ENCODE results near the gene SSBP3.
"Not testable (repeated sequence)": the region's sequence is repeated elsewhere in the genome, so short reads cannot be mapped to it uniquely, and the experiment has no call there.

SSBP3 gene

DNA sequence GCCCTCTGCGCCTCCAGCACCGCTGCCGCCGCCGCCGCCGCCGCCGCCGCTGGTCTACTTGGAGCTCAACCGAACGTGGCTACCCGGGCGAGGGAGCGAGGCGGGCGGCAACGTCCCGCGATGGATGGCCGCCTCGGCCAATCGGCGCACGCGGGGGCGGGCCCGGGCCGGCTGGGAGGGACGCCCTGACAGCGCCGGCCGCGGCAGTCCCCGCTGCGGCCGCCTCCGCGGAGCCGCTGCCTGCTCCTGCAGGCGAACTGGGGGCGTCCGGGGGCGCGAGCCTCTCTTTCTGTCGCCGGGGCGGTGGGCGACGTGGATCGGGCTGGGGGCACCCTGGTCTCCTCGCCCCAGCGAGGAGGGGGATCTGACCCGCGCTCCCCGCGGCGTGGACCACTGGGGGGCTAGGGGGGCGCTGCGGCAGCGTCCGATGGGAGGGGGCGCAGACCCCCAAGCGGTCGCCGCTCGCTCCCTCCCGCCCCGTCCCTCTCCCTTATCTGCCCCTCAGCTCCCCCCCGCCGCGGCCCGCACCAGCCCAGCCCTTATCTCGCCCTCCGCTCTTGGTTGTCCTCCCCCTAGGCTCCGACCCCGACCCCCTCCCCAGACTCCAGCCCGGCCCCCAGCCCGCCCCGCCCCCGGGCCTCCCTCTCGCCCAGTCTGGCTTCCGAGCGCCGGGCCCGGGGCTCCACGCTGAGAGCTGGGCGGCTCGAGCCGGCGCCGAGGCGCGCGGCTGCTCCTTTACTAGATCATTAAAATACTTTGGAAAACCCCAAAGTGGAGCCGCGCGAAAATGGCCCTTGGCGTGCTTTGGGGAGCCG is at the start of gene SSBP3:
Gene SSBP3, minus strand, starts transcription at position 56 of the 815 bp plus-strand sequence.
- peak; percentile 94 for DNase-seq (ENCODE audit: low spot score)

DNA sequence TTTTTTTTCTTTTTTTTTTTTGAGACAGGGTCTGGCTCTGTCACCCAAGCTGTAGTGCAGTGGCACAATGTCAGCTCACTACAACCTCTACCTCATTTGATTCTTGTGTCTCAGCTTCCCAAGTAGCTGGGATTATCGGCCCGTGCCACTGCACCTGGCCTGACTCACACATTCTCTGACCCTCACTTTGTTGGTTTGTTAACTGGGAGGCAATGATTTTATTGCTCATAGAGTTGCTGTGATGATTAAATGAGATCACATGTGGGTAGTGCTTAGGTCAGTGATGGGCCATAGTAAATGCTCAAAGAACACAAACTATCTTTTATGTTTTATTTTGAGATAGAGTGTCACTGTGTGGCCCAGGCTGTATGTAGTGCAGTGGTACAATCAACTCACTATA is 47.3 kb upstream of the SSBP3 start:
- DNase-seq (ENCODE audit: low spot score), result no peak

DNA sequence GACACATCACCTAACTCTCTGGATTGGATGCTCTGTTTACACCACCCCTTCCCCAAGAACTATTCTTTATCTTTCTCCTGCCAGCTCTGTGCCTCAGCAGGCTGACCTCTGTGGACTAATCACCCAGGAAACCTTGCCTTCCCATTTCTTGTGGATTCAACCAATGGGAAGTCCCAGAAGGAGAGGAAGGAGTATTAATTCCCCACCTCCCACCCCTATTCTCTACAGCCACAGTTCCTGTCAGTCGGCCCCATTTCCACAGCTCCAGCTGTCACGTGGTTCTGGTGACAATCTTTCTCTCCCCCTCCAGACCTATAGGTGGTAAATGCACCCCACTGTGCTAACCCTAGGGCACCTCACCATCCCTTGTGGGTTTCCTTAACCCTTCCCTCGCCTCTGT is 46.8 kb upstream of the SSBP3 start:
- no peak for DNase-seq (ENCODE audit: low spot score)

GRCh38 chr1:54449431-54449830 is 43.2 kb upstream of the SSBP3 start:
- not testable (repeated sequence) for DNase-seq (ENCODE audit: low spot score)

DNA sequence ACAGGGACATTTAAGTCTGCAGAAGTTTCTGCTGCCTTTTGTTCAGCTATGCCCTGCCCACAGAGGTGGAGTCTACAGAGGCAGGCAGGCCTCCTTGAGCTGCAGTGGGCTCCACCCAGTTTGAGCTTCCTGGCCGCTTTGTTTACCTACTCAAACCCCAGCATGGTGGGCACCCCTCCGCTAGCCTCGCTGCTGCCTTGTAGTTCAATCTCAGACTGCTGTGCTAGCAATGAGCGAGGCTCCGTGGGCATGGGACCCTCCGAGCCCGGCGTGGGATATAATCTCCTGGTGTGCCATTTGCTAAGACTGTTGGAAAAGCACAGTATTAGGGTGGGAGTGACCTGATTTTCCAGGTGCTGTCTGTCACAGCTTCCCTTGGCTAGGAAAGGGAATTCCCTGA is 42.6 kb upstream of the SSBP3 start:
- DNase-seq (ENCODE audit: low spot score), result not testable (repeated sequence)

GRCh38 chr1:54447081-54447480 is 40.9 kb upstream of the SSBP3 start:
- not testable (repeated sequence) for DNase-seq (ENCODE audit: low spot score)

- DNase-seq (ENCODE audit: low spot score), result no peak
Observed at GRCh38 chr1:54442185-54442584, 36.0 kb upstream of the SSBP3 start.

DNA sequence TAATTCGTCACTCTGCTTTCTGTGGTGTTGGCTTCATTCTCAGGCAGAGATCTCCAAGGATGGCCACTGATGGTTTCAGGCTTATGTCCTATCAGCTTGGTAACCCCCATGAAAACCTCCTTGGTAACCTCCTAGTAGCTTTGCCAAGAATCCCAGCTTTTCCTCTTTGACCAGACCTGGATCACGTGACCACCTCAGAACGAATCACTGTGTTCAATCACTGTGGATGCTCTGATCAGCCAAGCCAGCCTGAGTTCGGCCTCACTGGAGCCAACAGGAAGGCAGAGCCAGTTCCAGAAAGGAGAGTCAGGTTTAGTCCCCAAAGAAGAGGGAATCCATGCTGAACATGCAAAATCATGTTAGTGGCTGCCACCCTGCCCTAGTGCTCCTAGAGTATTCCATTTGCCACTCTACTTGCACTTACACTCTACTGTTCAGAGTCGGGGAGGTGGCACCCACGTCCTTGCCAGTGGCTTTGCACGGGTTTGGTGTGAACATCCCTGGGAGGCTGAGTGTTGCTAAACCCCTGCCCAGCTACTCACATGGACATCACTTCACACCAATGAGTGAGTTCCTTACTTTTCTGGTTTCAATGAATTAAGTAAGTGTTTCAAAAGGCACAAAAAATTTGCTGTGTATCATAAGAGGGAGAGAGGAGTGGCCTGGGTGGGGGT is 33.5 kb upstream of the SSBP3 start:
- DNase-seq (ENCODE audit: low spot score), result no peak

- DNase-seq (ENCODE audit: low spot score), result no peak
Observed at GRCh38 chr1:54437783-54438182, 31.6 kb upstream of the SSBP3 start.

GRCh38 chr1:54436826-54437225 is 30.6 kb upstream of the SSBP3 start:
- DNase-seq (ENCODE audit: low spot score), result no peak

DNA sequence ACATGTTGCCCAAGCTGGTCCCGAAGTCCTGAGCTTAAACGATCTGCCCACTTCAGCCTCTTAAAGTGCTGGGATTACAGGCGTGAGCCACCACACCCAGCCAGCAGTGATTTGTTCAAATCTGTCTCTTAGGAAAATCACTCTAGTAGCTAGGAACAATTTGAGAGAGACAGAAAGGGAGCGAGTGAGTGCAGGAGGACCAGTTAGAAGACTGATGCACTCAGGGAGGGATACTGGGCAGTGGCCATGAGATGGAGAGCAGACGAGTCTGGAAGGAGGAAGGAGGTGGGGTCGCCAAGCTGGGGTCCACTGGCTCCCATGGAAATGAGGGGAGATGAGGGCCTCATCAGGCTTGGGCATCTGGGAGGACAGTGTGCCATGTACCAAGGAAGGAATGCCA is 23.6 kb upstream of the SSBP3 start:
- no peak for DNase-seq (ENCODE audit: low spot score)

DNA sequence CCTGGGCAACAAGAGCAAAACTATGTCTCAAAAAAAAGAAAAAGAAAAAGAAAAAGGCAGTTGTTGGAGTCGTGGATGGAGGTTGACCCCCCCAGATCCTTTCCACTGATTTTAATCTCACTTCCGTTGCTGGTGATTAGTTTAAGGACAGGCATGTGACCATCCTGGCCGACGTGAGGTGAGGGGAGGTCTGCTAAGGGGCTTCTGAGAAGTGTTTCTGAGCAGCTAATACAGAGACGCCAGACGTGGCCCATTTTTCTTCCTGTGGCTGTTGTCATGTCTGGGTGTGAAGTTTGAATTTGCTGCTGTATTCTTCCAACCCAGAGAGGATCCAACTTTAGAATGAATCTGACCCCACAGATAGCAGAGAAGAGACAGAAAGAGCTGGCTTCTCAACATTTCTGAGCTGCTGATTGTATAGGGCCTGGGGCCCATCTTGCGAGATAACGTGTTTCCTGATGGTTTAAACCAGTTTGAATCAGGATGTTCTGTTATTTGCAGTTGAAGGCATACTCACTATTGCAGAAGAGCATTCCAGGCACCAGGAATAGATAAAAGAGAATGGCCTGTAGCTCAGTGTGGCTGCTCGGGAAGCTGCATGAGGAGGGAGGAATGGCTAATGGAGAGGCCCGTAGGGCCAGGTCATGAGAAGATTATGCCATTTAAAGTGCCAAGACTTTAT is 22.8 kb upstream of the SSBP3 start:
- DNase-seq (ENCODE audit: low spot score), result no peak

DNA sequence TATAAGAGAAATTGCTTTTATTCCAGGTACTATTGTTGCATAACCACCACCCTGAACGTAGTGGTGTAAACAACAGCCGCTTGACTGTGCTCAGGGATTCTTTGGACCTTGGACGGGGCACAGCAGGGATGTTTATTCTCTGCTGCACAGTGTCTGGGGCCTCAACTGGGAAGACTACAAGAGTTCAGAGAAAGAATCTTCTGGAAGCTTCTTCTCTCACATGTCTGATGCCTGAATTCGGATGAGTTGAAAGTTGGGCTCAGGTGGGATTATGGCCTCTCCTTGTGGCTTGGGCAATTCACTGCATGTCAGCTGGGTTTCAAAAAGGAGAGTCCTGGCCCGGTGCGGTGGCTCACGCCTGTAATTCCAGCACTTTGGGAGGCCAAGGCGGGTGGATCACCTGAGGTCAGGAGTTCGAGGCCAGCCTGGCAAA is 19.0 kb upstream of the SSBP3 start:
- DNase-seq (ENCODE audit: low spot score), result no peak

- no peak for DNase-seq (ENCODE audit: low spot score)
Observed at GRCh38 chr1:54424398-54424797, 18.2 kb upstream of the SSBP3 start.

DNA sequence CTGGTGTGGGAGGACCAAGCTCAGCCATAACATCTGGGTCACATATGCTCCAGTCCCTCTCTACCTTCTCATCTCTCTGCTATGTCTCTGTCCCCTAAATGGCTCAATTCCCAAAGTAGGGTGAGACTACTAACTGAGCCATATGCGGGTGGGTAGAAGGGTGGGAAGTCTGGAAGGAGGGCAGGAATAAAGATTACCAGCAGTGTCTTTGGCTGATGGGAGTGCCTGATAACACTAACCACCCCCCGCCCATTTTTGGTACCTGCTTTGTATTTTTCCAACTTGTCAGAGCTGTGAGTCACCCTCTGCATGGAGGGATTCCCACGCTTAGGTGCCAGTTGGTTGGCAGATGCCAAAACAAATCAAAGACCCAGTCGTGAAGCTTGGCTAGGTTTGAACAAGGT is 14.9 kb upstream of the SSBP3 start:
- no peak for DNase-seq (ENCODE audit: low spot score)

DNA sequence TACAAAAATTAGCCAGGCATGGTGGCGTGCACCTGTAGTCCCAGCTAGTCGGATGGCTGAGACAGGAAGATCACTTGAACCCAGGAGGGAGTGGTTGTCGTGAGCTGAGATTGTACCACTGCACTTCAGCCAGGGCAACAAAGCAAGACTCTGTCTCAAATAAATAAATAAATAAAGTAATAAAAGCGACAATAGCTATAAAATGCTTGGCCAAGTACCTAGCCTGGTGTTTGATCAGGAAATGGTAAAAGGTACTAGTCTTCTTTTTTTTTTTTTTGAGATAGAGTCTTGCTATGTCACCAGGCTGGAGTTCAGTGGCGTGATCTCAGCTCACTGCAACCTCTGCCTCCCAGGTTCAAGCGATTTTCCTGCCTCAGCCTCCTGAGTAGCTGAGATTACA is 12.4 kb upstream of the SSBP3 start:
- not testable (repeated sequence) for DNase-seq (ENCODE audit: low spot score)

DNA sequence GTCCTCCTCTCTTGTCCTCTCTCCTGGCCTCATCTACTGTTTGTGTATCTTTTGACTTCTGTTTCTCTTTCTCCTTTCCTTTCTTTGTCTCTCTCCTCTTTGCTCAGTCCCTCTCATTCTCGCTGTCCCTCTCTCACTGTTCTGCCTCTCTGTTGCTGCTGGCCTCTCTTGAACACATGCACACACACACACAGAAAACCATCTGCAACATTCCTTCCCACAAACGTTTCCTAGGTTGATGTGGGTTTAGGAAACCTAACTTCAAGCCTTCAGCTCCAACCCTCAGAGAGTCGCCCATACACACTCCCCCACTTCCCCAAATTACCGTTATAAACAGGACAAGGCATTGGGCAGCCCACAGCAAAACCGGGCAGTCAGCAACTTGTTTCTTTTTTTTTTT is 10.9 kb upstream of the SSBP3 start:
- DNase-seq (ENCODE audit: low spot score), result no peak

DNA sequence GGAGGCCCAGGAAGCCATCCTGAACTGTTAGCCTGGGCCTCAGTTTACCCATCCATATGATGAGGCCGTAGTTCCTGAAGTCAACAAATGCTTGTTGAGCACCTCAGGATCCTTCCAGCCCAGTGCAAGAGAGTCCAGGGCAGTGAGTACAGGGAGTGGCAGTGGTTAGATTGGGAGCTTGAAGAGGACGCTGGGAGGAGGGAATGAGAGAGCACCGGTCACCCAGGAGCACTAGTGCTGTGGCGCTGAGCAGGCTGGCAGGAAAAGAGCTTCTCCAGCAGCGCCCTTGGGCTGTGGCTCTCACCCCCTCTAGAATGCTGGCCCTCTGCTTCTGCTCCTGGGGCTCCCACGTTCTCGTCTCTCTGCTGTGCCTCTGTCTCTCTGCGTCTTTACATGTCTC is 10.2 kb upstream of the SSBP3 start:
- no peak for DNase-seq (ENCODE audit: low spot score)

DNA sequence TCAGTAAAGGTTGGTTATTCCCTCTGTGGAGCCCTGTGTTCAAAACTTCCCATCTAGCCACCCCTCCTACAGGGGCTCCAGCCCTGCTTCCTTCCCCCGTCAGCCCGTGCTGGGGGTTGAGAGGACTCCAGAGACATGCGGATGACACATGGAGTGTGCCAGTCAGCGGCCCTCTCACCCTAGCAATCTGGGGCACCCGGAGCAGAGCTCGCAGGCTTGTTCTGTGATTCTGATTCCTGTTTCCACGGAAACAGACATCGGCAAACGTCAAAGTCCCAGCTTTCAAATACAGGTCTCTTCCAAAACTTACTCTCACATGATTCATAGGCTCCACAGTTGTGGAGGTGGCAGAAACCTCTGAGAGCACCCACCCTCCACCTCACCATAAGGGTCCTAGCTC is 9.8 kb upstream of the SSBP3 start:
- no peak for DNase-seq (ENCODE audit: low spot score)

DNA sequence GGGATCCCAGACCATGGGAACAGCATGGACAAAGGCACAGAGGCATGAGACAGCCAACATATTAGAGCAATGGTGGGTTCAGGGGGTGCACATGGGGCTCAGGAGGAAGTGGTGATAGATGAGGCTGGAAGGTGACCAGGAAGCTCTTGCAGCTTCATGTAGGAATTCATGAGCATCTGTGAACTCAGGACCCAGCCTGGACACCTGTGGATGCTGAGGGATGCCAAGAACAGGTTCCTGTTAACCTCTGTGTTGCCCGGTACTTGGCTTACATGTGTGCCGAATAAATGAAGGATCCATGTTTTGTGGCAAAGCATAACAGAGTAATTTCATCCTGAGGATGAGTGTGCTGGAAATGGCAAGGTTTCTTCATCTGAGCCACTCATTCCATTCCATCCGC is 9.3 kb upstream of the SSBP3 start:
- DNase-seq (ENCODE audit: low spot score), result no peak

- no peak for DNase-seq (ENCODE audit: low spot score)
Observed at GRCh38 chr1:54413732-54414131, 7.5 kb upstream of the SSBP3 start.

GRCh38 chr1:54413295-54413694 is 7.1 kb upstream of the SSBP3 start:
- no peak for DNase-seq (ENCODE audit: low spot score)

DNA sequence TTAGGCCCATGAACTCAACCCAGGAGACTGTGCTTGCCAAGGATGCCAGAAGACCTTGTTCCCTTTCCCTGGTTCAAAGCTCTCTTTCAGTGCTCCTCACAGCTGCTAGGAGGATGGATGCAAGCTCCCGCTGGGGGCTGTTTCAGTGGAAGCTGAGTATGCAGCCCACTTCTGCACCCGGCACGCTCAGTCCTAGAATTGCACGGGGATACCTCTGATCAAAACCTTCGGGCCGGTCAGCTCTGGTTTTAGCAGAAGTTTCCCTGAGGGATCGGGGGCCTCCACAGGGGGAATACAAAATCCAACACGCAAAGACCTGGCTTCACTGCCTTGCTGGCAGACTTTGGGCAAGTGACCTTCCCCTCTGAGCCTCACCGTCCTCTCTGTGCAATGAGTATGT is 4.2 kb upstream of the SSBP3 start:
- DNase-seq (ENCODE audit: low spot score), result no peak

Measured in CD4-positive, alpha-beta T cell treated with Interleukin-15 for 4 hours (primary cell).